Measurements from ENCODE around the gene PEX7.
"Not testable (repeated sequence)": the region's sequence is repeated elsewhere in the genome, so short reads cannot be mapped to it uniquely, and the experiment has no call there.

PEX7 gene

DNA sequence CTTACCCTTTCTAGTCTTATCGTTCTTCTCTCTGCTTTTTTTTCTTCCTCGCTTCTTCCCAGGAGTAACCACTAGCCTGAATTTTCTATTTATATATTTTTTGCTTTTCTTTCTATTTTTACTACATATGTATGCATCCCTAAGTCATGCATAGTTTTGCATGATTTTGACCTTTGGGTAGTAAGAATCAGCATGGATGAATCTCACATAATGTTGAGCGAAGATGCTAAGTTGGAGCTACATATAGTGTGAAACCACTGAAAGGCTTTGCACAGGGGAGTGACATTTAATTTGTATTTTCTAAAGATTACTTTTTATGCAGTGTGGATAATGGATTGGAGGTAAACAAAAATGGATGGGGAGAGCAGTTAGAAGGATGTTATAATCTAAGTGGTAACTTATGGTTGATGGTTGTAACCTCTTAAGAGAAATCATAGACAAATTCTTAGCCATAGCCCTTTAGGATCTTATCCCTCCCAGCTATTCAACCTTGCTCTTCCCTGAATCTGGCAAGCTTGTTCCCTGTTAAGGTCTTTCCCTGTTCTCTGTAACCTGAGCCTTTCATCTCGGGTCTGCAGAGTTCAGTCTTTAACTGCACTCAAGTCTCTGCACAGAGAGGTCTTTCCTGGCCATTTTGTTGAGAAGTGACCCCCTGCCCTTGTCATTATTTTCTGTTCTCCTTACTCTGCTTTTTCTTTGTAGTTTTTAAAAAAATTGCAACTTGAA lies 18.0 kb downstream of the PEX7 start:
- DNase-seq (ENCODE audit: low spot score): no peak

DNA sequence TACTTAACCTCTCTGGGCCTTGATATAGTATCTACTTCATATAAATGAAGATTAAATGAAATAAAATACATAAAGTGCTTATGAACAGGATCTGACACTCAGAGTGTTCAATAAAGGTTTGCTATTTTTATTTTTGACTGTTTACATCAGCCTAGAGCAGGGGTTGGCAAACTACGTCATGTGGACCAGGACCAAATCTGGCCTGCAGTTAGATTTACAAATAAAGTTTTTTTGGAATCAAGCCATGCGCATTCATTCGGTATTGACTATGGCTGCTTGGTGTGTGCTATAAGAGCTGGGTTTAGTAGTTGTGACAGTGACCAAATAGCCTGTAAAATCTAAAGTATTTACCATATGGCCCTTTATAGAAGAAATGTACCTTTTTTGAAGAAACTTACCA lies 20.8 kb downstream of the PEX7 start:
- DNase-seq (ENCODE audit: low spot score): no peak

DNA sequence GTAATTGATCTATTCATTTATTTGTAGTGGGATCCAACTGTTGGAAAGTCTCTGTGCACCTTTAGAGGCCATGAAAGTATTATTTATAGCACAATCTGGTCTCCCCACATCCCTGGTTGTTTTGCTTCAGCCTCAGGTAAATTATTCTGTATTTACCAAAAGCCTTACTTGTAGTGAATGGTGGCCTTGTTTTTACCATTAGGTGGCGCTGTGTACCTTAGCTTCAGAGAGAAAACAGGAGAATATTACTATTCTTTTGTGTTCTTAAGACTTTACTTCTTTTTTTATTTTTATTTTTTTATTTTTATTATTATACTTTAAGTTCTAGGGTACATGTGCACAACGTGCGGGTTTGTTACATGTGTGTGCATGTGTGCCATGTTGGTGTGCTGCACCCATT lies 23.7 kb downstream of the PEX7 start:
- DNase-seq (ENCODE audit: low spot score): peak; percentile 59

DNA sequence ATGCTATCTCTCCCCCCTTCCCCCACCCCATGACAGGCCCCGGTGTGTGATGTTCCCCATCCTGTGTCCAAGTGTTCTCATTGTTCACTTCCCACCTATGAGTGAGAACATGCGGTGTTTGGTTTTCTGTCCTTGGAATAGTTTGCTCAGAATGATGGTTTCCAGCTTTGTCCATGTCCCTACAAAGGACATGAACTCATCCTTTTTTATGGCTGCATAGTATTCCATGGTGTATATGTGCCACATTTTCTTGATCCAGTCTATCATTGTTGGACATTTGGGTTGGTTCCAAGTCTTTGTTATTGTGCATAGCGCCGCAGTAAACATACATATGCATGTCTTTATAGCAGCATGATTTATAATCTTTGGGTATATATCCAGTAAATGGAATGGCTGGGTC lies 24.1 kb downstream of the PEX7 start:
- not testable (repeated sequence) for DNase-seq (ENCODE audit: low spot score)

DNA sequence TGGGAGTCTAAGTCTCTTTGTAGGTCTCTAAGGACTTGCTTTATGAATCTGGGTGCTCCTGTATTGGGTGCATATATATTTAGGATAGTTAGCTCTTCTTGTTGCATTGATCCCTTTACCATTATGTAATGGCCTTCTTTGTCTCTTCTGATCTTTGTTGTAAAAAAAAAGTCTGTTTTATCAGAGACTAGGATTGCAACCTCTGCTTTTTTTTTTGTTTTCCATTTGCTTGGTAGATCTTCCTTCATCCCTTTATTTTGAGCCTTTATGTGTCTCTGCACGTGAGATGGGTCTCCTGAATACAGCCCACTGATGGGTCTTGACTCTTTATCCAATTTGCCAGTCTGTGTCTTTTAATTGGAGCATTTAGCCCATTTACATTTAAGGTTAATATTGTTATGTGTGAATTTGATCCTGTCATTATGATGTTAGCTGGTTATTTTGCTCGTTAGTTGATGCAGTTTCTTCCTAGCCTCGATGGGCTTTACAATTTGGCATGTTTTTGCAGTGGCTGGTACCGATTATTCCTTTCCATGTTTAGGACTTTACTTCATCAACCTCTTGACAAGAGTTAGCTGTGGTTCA lies 27.7 kb downstream of the PEX7 start:
- not testable (repeated sequence) for DNase-seq (ENCODE audit: low spot score)

DNA sequence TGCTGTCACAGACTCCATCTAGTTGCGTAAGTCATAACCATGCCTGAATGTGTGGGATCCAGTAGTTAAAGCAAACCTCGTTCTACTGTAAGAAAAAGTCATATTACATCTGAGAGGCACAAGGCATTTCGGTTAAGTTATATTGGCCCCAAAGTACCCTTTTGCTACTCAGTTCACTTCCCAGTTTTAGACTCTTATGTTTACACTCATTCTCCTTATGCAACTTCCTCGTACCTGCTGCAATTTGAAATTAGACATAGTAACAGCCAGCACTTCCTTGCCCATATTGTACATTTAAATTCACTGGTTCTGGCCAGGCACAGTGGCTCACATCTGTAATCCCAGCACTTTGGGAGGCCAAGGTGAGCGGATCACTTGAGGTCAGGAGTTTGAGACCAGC lies 37.0 kb downstream of the PEX7 start:
- DNase-seq (ENCODE audit: low spot score): no peak

DNA sequence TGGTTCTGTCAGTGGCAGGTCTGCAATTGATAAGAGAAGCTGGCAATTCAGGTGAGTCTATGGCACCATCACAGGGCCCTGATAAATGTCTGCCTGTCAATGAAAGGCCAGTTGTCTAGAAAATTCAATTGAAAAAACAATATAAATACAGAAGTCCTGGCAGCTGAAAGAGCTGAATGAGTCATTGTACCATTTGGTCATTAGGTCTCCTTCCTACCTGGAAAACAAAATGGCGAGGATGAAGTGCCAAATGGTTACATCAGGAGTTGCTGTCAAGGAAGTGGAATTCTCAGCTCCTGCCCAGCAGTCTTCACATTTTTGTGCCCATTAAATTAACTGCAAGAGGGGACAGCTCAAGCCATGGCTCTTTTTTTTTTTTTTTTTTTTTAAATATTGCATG lies 37.7 kb downstream of the PEX7 start:
- DNase-seq (ENCODE audit: low spot score): no peak

DNA sequence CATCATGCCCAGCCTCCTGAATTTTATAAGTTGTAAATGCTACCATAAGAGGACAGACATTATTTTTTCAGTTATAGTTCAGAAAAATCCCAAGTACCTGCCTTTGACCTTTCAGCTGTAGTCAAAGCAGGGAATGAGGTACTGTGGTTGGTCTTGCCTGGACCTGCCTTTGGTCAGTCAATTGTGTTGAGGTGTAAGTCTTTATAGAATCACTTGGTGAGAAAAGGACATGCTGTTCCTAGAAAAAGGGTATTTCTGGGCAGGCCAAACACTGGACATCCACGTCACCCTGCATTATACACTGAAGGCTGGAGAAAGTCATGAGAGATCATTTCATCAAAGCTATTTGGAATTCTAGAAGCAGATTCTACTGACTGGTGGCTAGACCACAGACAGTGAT lies 40.3 kb downstream of the PEX7 start:
- no peak for DNase-seq (ENCODE audit: low spot score)

DNA sequence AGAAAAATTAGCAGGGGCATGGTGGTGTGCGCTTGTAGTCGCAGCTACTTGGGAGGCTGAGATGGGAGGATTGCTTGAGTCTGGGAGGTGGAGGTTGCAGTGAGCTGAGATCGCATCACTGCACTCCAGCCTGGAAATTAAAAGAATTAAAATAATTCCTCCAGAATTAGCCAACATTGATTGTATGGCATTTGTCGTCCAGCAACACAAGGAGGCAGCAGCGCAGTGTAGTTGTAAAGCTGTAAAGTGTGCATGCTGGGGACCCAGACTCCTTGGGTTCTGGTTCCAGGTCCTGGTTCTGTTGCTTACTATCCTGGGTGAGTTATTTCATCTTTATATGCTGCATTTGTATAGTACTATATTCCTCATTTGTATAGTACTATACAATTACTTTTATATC lies 41.4 kb downstream of the PEX7 start:
- no peak for DNase-seq (ENCODE audit: low spot score)

DNA sequence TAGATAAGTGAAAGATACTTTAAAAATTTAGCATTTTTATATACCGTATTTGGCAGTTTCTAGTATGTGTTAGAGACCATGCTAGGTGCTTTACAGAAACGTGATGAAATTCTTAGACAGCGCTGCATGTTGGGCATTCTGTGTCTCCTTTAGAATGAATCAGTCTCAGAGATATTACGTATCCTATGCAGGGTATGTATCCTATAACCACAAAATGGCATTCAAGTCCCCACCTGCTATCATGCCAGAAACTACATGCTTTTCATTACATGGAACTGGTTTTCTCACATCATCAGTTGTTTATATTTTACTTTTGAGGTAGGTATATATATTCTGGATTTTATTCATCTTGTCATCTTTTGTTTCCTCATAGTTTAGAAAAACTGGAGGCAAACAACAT lies 42.3 kb downstream of the PEX7 start:
- no peak for DNase-seq (ENCODE audit: low spot score)

DNA sequence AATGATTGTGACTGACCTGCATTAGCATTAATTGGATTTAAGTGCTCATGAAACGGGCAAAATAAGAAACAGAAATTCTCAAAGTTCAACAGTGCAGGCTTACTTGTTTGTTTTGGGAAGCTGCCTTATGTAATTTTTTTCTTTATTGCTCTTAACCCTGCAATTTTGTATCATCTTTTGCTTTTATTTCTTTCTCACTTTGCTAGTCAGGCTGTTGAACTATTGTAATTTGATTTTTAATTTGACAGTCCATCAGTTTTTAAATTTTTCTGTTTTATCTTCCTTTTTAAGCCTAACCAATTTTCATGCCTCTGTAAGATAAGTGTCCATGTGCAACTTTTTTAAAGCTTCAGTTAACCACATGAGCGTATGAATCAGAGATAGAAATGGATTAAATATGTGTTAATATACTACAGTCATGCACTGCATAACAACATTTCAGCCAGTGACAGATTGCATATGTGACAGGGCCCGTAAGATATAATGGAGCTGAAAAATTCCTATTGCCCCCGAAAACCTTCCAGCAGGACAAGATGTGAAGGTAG lies 44.6 kb downstream of the PEX7 start:
- no peak for DNase-seq (ENCODE audit: low spot score)

DNA sequence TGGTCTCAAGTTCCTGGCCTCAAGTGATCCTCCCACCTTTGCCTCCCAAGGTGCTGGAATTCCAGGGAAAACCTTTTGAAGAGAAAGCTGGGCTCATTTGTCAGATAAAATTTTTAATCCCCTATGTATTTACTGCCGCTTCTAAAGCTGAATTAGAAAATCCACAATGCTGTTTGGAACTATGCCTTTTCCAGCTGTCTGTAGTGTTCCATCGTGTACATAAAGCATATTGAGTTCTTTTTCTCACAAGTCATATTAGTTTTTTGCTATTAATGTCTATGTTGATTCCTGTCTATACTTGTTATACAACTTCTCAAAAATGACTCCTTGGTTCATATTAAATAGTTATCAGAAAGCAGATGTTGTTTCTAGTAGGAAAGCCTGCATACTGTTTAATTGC lies 47.1 kb downstream of the PEX7 start:
- no peak for DNase-seq (ENCODE audit: low spot score)

DNA sequence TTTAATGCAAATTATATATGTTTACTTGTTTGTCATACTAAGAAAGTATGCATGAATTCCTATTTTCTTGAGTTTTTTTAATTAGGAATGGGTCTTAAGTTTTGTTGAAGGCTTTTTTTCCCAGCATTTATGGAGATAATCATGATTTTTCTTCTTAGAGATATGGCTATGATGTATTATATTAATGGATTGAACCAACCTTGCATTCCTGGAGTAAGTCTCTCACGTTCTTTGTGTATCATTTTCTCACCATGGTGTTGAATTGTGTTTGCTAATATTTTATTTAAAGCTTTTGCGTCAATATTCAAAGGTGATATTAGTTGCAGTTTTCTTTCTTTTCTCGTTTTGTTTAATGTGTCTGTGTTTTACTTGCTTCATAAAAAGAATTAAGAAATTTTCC lies 51.4 kb downstream of the PEX7 start:
- no peak for DNase-seq (ENCODE audit: low spot score)

DNA sequence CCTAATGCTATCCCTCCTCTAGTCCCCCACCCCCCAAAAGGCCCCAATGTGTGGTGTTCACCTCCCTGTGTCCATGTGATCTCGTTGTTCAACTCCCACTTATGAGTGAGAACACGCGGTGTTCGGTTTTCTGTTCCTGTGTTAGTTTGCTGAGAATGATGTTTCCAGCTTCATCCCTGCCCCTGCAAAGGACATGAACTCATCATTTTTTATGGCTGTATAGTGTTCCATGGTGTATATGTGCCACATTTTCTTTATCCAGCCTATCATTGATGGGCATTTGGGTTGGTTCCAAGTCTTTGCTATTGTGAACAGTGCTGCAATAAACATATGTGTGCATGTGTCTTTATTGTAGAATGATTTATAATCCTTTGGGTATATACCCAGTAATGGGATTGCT lies 54.1 kb downstream of the PEX7 start:
- DNase-seq (ENCODE audit: low spot score): not testable (repeated sequence)

DNA sequence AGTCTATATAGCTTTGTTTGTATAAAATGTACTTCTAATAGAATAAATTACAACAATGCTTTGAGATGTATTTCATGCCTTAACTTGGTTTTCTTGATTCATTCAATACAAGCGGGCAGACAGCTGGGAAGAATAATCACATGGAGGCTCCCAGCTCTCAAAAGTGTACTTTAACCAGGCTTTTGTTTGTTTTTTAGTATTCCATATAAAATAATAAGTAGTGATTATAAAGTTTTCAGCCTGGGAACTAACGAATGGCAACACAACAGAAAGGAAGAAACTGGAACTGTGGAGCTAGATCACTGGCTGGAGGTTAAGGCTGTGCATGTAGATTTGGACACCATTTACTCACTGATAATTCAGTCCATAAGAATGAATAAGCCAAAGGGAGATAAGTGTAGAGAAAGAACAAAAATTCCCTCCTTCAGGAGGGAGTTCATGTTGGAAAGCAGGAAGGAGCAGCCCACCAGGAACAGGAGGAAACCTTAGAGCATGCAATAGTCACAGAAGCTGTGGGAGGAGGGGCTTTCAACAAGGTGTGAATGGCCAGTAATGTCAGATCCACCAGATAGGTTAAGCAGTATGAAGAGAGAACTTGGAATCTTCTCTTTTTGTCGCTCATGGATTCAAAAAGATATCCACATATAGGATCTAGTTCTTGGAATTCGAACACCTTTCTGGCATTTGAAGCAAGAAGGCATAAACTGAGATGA lies 58.5 kb downstream of the PEX7 start:
- no peak for DNase-seq (ENCODE audit: low spot score)

DNA sequence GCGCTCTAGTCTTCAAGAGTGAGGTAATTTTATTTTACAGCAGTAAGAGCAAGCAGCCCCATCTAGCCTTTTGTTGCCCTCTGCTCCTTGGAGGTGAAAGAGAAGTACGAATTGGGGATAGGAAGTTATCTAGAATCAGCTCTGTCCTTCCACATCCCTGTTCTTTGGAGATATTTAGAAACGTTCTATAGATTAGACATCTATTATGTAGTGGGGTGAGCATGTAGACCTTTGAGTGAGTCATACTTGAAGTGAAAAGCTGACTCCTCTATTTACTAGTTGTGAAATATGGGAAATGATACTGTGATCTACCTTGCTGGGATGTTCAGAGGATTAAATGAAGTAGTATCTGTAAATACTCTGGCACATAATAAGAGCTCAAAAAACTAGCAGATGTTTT lies 63.7 kb downstream of the PEX7 start:
- no peak for DNase-seq (ENCODE audit: low spot score)

DNA sequence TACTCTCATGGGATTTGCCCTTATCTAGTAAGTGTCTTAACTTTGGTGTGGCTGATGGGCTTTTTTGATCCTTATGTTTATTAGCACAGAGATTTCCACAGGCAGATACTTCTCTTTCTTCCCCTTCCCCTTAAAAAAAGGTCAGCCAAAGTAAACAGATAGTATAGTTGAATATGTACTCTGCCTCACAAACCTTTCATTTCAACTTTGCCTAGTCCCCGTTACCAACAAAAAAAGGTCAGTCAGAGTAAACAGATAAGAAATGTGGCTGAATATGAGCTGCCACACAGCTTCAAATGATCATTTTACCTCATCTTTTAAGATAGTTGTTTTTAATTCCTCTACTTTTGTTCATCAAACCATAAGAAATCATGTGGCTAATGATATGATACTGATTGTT lies 65.6 kb downstream of the PEX7 start:
- no peak for DNase-seq (ENCODE audit: low spot score)

DNA sequence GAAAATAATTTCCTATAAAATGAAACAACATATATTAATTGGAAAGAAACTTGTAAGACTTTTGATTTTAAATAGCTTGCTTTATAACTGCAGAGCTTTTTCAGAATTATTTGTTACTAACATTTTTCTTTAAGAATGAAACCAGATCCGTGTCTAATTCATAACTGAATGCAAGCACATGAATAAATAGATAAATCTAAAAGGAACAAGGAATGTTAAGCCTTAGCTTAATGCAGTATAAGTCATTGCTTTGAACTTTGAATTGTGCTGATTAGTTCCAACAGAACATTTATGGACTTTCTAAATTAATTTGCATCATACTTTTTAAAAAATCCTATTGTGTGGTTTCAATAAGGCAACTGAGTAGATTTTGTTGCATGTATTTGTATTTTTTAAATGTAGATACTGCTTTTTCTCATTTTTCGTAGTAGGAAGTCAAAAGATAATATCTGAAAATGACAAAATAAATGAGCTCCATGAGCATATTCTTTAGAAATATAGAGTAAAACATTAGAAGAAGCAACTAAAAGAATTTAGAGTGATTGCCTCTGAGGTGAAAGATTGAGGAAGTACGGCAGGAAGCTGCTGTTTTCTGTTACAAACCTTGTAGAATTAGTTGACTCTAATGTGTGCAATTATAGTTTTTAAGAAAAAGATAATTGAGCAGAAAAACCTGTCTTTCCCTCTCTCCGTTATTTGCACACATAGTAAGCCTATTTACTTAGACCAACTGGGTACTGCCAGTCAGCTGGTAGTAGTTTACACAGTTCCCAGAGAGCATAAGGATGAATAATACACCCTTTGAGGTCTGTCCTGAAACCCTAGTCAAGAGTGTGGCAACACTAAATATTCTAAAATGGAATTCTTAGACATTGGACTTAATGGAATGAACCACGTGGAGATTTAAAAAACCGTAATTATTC lies 67.1 kb downstream of the PEX7 start:
- DNase-seq (ENCODE audit: low spot score): peak; percentile 10

DNA sequence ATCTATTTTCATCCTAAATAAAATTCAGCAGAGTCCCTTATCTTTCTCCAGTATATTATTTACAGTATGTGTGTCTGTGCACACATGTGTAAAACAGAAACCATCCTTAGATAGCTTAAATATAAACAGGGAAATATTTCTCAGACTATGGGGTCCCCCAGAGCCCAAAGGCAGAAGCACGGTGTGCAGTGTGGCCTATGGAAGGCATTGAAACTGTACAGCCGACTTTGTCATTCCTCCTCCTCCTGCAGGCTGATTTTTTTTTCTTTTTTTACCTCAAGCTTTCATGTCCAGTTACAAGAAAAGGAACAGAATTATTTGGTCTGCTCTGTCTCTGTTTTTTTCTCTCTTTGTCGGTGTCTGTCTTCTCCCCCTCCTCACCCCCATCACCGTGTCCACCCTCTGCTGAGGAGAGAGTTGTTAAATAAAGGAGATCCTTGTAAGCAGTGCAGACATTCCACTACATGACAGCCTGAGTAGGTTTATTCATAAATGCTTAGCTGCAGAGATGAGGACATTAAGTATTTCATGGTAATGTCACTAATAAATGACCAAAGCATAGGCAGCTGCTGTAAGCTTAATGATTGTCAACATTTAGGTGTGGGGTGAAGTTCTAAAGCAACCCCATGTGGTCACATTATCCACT lies 67.9 kb downstream of the PEX7 start:
- peak; percentile 9 for DNase-seq (ENCODE audit: low spot score)

DNA sequence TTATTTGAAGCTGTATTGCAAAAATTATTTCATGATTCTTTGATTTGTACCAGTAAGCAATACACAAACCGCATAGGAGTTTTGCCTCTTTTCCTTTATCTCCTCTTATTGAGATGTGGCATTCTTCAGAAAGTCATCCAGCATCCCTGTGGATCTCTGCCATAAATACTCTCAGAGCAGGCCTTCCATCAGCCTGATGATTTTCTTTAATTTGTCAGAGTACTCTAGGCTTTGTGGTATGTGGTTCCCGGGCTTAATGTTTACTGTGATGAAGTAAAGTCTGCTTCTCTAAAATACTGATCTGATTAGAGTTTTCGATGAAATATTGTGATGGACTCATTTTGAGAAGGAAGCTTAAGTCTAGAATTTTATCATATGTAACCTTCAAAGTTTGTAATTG lies 68.6 kb downstream of the PEX7 start:
- DNase-seq (ENCODE audit: low spot score): no peak

DNA sequence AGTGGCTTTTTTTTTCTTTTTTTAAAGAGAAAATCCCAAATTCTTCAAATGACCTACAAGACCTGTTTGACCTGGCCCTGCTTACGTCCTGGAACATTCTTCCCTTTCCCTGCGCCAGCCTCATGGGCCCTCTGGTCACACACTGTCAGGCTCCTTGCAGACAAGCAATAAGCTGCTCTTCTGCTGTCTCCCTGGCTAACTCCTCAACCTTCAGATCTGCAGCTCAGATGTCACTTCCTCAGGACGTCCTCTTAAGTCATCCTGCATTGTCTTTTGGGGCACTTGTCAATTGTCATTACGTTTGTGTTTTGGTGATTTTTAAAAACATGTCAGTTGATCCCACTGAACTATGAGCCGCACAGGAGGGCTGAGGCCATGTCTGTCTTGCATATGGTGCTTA lies 70.8 kb downstream of the PEX7 start:
- DNase-seq (ENCODE audit: low spot score): no peak

DNA sequence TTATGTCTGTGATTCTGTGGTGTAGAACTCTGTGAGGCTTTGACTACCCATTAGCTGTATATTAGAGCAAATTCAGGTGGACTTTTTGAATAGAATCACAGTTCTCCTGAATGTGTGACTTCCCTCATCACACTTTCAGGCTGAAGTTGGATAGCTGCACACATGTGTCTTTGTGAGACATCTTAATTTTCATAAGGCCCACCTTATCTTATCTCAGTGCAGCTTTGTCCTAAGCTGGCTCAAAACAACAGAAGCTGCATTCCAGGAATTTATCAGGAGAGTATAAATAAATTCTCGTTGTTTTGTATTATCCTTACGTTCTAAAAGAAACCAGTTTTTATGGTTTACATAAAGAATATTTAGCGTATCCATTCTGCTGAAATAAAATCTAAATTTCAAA lies 73.5 kb downstream of the PEX7 start:
- DNase-seq (ENCODE audit: low spot score): no peak
